Loucy (cell line): ENCODE data around the gene CCDC92.

Experiments
- CTCF ChIP-seq: fragments of 200-600 bp; sonication (generic); conservative IDR thresholded peaks from 2 replicates; pipeline ENCODE4 v1.5.1; 2014; ENCODE audit warnings: mild to moderate bottlenecking, antibody characterized with exemption, low read length
- EZH2phosphoT487 ChIP-seq: fragments of 200-600 bp; IDR thresholded peaks from 2 replicates; pipeline ENCODE4 v1.6.1; 2018; ENCODE audit warnings: antibody characterized with exemption, mild to moderate bottlenecking, moderate library complexity, borderline replicate concordance

- TF ChIP-seq CTCF (no peak), EZH2phosphoT487 (no peak)
These were observed at the start of gene CCDC92, which contains the start of gene ZNF664 for GRCh38 chr12:123972457-123973401.
